Tibial artery (tissue), 4 donors: ENCODE results near the gene L3MBTL4.

Experiments
- DNase-seq, 2 donors: peaks; one replicate each; pipeline ENCODE4 v3.0.0-alpha.2; 2019
- H3K27ac ChIP-seq, 2 donors: fragments of 200-600 bp; sonication (generic) in 1 of 2; 1 replicate in 1 of 2; 2 replicates in 1 of 2; pipeline ENCODE4 v1.5.1; 2018 to 2019; ENCODE audit warnings: mild to moderate bottlenecking in 1 of 2
- H3K27me3 ChIP-seq, 2 donors: fragments of 200-600 bp; sonication (generic) in 1 of 2; one replicate each; pipeline versions ENCODE4 v1.5.1 to v1.6.0; 2016 to 2019
- H3K36me3 ChIP-seq, 3 donors: fragments of 200-600 bp; sonication (generic) in 2 of 3; one replicate each; pipeline ENCODE4 v1.5.1; 2016 to 2019; ENCODE audit warnings: mild to moderate bottlenecking in 2 of 3
- H3K4me1 ChIP-seq, 4 donors: fragments of 200-600 bp; sonication (generic) in 2 of 4; 1 replicate in 3 of 4; 2 replicates in 1 of 4; pipeline ENCODE4 v1.5.1; 2016 to 2019
- H3K4me3 ChIP-seq, 2 donors: fragments of 200-600 bp; sonication (generic) in 1 of 2; 1 replicate in 1 of 2; 2 replicates in 1 of 2; pipeline ENCODE4 v1.5.1; 2018 to 2019; ENCODE audit warnings: mild to moderate bottlenecking in 2 of 2
- H3K9me3 ChIP-seq, 3 donors: fragments of 200-600 bp; sonication (generic) in 1 of 3; one replicate each; pipeline ENCODE4 v1.5.1; 2016 to 2019
- intact Hi-C: fragments of 100-400 bp; cut with DNase I; formaldehyde crosslinking; loops from one replicate; pipeline ENCODE4 v1.15.0; 2023; ENCODE audit warnings: low total_unique reads
- TF ChIP-seq, protein P1 (sequence below), 2 experiments: fragments of 200-600 bp in 1 of 2; fragments of 450-650 bp in 1 of 2; IDR thresholded peaks; one replicate each; pipeline ENCODE4 v1.5.1; 2017 to 2019; ENCODE audit warnings: antibody characterized with exemption in 2 of 2, mild to moderate bottlenecking in 1 of 2, moderate library complexity in 1 of 2

L3MBTL4 gene

DNA sequence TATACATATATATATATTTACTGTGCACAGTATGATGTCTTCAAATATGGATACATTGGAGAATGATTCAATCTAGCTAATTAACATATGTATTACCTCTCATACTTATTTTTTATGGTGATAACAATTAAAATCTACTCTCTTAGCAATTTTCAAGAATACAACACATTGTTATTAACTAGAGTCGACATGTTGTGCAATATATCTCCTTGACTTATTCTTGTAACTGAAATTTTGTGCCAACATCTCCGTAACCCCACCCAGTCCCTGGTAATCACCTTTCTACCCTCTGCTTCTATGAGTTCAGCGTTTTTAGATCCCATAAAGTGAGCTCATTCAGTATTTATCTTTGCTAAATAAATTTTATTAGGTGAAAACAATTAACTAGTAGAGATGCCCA, 303.0 kb downstream of the L3MBTL4 start:
- DNase-seq: no peak
- H3K36me3 ChIP-seq: no peaks in the 10 kb centered on the region
- intact Hi-C loops: no loop called here
- no peak overlapping the region for H3K4me3 ChIP-seq
- no peaks in the 10 kb centered on the region for H3K27me3 ChIP-seq
- TF ChIP-seq, protein P1, sequence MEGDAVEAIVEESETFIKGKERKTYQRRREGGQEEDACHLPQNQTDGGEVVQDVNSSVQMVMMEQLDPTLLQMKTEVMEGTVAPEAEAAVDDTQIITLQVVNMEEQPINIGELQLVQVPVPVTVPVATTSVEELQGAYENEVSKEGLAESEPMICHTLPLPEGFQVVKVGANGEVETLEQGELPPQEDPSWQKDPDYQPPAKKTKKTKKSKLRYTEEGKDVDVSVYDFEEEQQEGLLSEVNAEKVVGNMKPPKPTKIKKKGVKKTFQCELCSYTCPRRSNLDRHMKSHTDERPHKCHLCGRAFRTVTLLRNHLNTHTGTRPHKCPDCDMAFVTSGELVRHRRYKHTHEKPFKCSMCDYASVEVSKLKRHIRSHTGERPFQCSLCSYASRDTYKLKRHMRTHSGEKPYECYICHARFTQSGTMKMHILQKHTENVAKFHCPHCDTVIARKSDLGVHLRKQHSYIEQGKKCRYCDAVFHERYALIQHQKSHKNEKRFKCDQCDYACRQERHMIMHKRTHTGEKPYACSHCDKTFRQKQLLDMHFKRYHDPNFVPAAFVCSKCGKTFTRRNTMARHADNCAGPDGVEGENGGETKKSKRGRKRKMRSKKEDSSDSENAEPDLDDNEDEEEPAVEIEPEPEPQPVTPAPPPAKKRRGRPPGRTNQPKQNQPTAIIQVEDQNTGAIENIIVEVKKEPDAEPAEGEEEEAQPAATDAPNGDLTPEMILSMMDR (IDR thresholded peaks at IDR 0.05): no peak
- no peaks in the 10 kb centered on the region for H3K4me1 ChIP-seq
- no peak overlapping the region for H3K27ac ChIP-seq
- no peaks in the 10 kb centered on the region for H3K9me3 ChIP-seq

DNA sequence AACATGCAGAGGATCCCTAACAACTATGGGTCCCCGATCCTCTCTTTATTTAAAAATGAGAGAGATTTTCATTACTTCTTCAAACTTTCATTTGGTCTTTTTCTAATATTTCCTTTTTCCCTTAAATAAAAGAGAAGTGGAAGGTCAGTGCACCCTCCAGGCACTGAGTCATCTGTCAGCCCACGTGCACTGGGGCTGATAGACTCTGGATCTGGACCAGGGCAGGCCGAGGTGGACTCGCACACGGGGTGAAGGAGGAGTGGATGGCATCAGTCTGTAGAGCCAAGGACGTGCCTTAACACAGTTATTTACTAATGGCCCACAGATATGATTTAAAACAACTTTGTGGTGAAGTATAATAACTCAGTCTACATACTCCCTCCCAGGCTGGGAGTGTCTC, 305.0 kb downstream of the L3MBTL4 start:
- H3K9me3 ChIP-seq: no peaks in the 10 kb centered on the region
- TF ChIP-seq, protein P1 (IDR thresholded peaks at IDR 0.05): no peak
- no peak overlapping the region for H3K27ac ChIP-seq
- H3K36me3 ChIP-seq: no peaks in the 10 kb centered on the region
- DNase-seq: no peak
- no peaks in the 10 kb centered on the region for H3K27me3 ChIP-seq
- no peaks in the 10 kb centered on the region for H3K4me1 ChIP-seq
- H3K4me3 ChIP-seq: no peak overlapping the region
- intact Hi-C loops: no loop called here

DNA sequence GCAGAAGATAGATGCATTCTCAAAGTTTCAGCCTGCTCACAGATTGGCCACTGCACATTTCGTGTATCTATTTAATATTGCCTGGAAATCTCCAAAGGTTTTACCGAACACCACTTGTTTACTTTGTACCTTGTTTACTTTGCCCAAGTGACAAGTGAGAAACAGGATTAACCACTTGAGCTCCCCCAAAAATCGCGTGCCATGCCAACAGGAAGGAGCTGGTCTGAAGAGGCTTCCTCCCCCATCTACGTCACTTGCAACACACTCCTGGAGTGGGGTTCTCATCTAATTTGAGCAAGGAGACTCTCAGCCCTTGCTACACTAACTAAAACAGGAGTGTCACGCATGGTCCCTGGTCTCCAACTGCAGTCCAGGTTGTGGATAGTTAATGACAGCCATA, 306.9 kb downstream of the L3MBTL4 start:
- Histone ChIP-seq H3K27ac (no peak overlapping the region), H3K9me3 (no peaks in the 10 kb centered on the region), H3K36me3 (no peaks in the 10 kb centered on the region), H3K4me1 (no peaks in the 10 kb centered on the region), H3K27me3 (no peaks in the 10 kb centered on the region), H3K4me3 (no peak overlapping the region)
- no peak for DNase-seq
- TF ChIP-seq, protein P1 (IDR thresholded peaks at IDR 0.05): no peak
- intact Hi-C loops: no loop called here

DNA sequence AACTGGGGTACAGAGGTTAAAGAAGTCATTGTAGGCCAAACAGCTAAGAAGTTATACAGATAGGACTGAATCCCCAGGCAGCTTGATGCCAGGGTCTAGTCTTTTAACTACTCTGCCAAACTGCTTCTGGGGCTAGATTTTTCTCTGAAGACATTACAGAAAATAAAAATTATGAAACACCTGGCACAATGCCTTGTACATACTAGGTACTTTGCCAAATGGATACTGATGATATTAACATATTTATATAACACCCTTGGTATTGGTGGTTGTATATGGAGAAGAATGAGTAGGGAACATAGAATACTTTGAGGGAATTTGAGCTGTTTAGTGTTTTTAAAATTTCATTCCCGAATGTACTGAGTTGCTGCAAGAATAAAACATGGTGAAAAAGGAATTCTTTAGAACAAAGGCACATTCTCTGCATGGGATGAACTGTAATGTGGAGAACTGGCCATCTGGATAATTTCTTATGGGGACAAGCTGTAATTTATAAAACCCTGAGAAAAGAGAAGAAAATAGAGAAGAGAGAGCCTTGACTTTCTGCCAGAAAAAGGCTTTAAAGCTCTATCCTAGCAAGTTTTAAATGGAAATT, 308.5 kb downstream of the L3MBTL4 start:
- intact Hi-C loops: no loop called here
- TF ChIP-seq, protein P1 (IDR thresholded peaks at IDR 0.05): no peak

DNA sequence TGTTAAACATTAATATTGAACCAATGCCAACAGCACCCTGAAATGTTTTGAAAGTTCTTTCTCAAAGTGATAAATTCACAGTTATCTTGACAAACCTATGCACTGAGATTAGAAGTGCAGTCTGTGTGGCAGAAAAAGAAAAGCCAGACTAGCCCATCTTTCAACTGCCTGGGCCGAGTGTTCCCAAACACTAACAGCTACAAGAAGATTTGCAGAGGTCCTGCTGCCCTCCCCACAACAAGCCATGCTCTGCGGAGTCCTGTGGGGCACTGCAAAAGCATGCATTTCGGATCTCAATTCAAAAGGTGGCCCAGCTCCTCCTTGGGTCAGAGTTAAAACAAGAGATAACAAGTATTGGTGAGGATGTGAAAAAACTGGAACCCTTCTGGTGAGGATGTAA, 311.0 kb downstream of the L3MBTL4 start:
- TF ChIP-seq, protein P1 (IDR thresholded peaks at IDR 0.05): no peak
- no peak overlapping the region for H3K27ac ChIP-seq
- no peaks in the 10 kb centered on the region for H3K27me3 ChIP-seq
- H3K4me1 ChIP-seq: no peaks in the 10 kb centered on the region
- DNase-seq: no peak
- no peak overlapping the region for H3K4me3 ChIP-seq
- H3K9me3 ChIP-seq: no peaks in the 10 kb centered on the region
- intact Hi-C loops: no loop called here
- H3K36me3 ChIP-seq: no peaks in the 10 kb centered on the region

More for the DNA sequence above, 308.5 kb downstream of the L3MBTL4 start:
- Histone ChIP-seq H3K27ac (no peak overlapping the region), H3K9me3 (no peaks in the 10 kb centered on the region), H3K4me1 (no peaks in the 10 kb centered on the region), H3K27me3 (no peaks in the 10 kb centered on the region), H3K4me3 (no peak overlapping the region), H3K36me3 (no peaks in the 10 kb centered on the region)
- DNase-seq: no peak

DNA sequence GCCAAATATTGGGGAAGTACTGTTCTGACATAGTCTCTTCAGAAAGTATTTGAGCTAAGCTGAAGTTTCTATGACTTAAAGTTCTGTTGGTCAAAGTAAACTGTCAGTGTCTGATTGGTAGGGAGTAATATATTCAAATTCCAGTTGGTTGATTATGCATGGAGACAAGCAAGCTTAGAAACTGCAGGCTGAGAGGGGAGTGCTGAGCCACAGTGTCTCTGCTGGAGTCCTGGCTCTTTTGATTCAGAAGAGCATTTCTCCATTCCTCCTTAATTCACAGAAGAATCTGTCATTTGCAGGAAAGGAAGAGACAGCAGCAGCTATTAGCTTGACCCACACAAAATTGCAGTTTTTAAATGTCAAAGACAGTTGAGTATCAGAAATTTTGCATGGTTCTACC, 318.0 kb downstream of the L3MBTL4 start:
- intact Hi-C loops: no loop called here
- Histone ChIP-seq H3K27me3 (no peaks in the 10 kb centered on the region), H3K4me1 (no peaks in the 10 kb centered on the region), H3K27ac (no peak overlapping the region), H3K36me3 (no peaks in the 10 kb centered on the region), H3K4me3 (no peak overlapping the region), H3K9me3 (no peaks in the 10 kb centered on the region)
- TF ChIP-seq, protein P1 (IDR thresholded peaks at IDR 0.05): no peak
- no peak for DNase-seq
